Measurements from ENCODE around the gene MVB12B. TPM values are rescaled to one million over a fixed set of nuclear protein-coding genes. Genes with fewer than 3 reads are reported as not detected.

The MVB12B gene
- total RNA-seq, 1 experiment from 2014 or later: 5.7 TPM

- H3K4me3 Mint-ChIP-seq: no peak overlapping the region
- H3K4me1 Mint-ChIP-seq: peaks cover 14% of the 10 kb centered on the region
- ChIA-PET POLR2A (no interaction called here), CTCF (interaction anchor here (1.5 to 4.6 kb wide), 9 partner anchors 8 to 100 kb away, joined by 3 to 41 read pairs (median 19); no protein-coding TSS in a partner anchor)
- no peak overlapping the region for H3K27ac Mint-ChIP-seq
- H3K36me3 Mint-ChIP-seq: no peaks in the 10 kb centered on the region
- TF ChIP-seq EMX1 (CRISPR knock-in tag; IDR thresholded peaks at IDR 0.05): no peak
- no peak for TF ChIP-seq E2F4 (CRISPR knock-in tag; IDR thresholded peaks at IDR 0.05; ENCODE audit: borderline replicate concordance, low read depth)
- TF ChIP-seq ZNF532 (CRISPR knock-in tag; IDR thresholded peaks at IDR 0.05; ENCODE audit: borderline replicate concordance): no peak
- TF ChIP-seq ATF2 (CRISPR knock-in tag; IDR thresholded peaks at IDR 0.05; ENCODE audit: borderline replicate concordance, low read depth): no peak
- H3K9me3 Mint-ChIP-seq: no peaks in the 10 kb centered on the region
- H3K27me3 Mint-ChIP-seq (ENCODE audit: low read depth): no peaks in the 10 kb centered on the region
- no peak for ATAC-seq
- DNase-seq (ENCODE audit: low spot score): no peak
Measured at GRCh38 chr9:126399789-126400188, 73.2 kb downstream of the MVB12B start.

- CTCF ChIA-PET: interaction anchor here (0.6 to 1.5 kb wide), 2 partner anchors 95 to 99 kb away, joined by 3 to 6 read pairs; no protein-coding TSS in a partner anchor
- no peak overlapping the region for H3K27ac Mint-ChIP-seq
Measured at GRCh38 chr9:126400571-126400970, 73.9 kb downstream of the MVB12B start.

More at GRCh38 chr9:126400571-126400970, 73.9 kb downstream of the MVB12B start:
- H3K4me1 Mint-ChIP-seq: peaks cover 14% of the 10 kb centered on the region
- no peaks in the 10 kb centered on the region for H3K36me3 Mint-ChIP-seq
- ATAC-seq: no peak
- TF ChIP-seq FOXJ3 (CRISPR knock-in tag; IDR thresholded peaks at IDR 0.05; ENCODE audit: borderline replicate concordance) (no peak), ATF2 (CRISPR knock-in tag; IDR thresholded peaks at IDR 0.05; ENCODE audit: borderline replicate concordance, low read depth) (no peak), OVOL2 (CRISPR knock-in tag; IDR thresholded peaks at IDR 0.05; ENCODE audit: borderline replicate concordance) (no peak), CREM (CRISPR knock-in tag; IDR thresholded peaks at IDR 0.05) (no peak), MAX (CRISPR knock-in tag; IDR thresholded peaks at IDR 0.05) (no peak), GRHL2 (CRISPR knock-in tag; IDR thresholded peaks at IDR 0.05; ENCODE audit: insufficient replicate concordance, severe bottlenecking) (no peak), IRF1 (CRISPR knock-in tag; IDR thresholded peaks at IDR 0.05) (no peak), E2F1 (CRISPR knock-in tag; IDR thresholded peaks at IDR 0.05) (no peak), TP53 (CRISPR knock-in tag; IDR thresholded peaks at IDR 0.05) (no peak)
- no peaks in the 10 kb centered on the region for H3K27me3 Mint-ChIP-seq (ENCODE audit: low read depth)
- H3K4me3 Mint-ChIP-seq: no peak overlapping the region
- H3K9me3 Mint-ChIP-seq: no peaks in the 10 kb centered on the region
- no peak for DNase-seq (ENCODE audit: low spot score)
- POLR2A ChIA-PET: no interaction called here

Data from WTC11 (cell line).